ENCODE results near the gene OSBPL10. TPM values are rescaled to one million over a fixed set of nuclear protein-coding genes. Genes with fewer than 3 reads are reported as not detected.
A peak's percentile ranks its signal among the peaks of the same experiment; 100 is the strongest.
"Not testable (repeated sequence)": the region's sequence is repeated elsewhere in the genome, so short reads cannot be mapped to it uniquely, and the experiment has no call there.

OSBPL10 gene
- total and polyA plus RNA-seq, 2 experiments from 2014 or later: 2.4 to 8.1 TPM

DNA sequence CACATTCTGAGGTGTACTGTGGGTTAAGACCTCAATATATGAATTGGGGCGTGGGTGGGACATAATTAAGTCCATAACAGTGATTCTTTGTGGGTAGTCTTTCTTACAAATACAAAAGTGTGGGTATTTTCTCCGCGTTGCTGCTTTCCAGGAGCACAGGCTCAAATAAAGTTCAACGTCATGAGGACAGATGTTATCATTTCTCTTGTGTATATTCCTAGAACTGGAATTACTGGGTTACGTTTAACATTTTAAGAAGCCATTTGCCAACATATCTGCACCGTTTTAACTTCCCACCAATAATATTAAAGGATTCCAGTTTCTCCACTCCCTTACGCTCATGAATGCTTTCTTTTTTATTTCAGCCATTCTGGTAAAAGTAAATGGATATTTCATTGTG lies 40.1 kb upstream of the OSBPL10 start:
- Histone ChIP-seq H3K4me1 (ENCODE audit: insufficient read depth) (no peaks in the 10 kb centered on the region), H3K36me3 (ENCODE audit: low read depth) (no peaks in the 10 kb centered on the region), H3K4me3 (no peak overlapping the region), H2AFZ (no peak overlapping the region), H3K27me3 (replicated peaks; ENCODE audit: insufficient read depth) (0 out of 2 replicates have a peak, but pooled peaks cover 6% of the 10 kb centered on the region), H3K4me2 (ENCODE audit: unreplicated experiment) (no peak overlapping the region), H3F3A (ENCODE audit: insufficient read depth) (no peaks in the 10 kb centered on the region), H3K9ac (no peak overlapping the region), H3K9me2 (ENCODE audit: insufficient read depth) (no peaks in the 10 kb centered on the region), H3K27ac (no peak overlapping the region), H4K20me1 (ENCODE audit: insufficient read depth) (no peaks in the 10 kb centered on the region), H3K9me3 (ENCODE audit: low read depth) (no peaks in the 10 kb centered on the region), H3K79me2 (ENCODE audit: insufficient read depth) (no peaks in the 10 kb centered on the region)
- in situ Hi-C loops (cut with MboI): no loop called here
- DNase-seq: no peak
- WGBS, 2 experiments (ENCODE audit: low coverage in 1 of 2, low lambda C conversion rate in 2 of 2, missing lambda C conversion rate in 2 of 2): 61 to 69% methylated on average over 7 of the region's 7 CpGs
- no peak for TF ChIP-seq EZH2 (IDR thresholded peaks at IDR 0.05; ENCODE audit: insufficient read depth, poor library complexity, severe bottlenecking)

DNA sequence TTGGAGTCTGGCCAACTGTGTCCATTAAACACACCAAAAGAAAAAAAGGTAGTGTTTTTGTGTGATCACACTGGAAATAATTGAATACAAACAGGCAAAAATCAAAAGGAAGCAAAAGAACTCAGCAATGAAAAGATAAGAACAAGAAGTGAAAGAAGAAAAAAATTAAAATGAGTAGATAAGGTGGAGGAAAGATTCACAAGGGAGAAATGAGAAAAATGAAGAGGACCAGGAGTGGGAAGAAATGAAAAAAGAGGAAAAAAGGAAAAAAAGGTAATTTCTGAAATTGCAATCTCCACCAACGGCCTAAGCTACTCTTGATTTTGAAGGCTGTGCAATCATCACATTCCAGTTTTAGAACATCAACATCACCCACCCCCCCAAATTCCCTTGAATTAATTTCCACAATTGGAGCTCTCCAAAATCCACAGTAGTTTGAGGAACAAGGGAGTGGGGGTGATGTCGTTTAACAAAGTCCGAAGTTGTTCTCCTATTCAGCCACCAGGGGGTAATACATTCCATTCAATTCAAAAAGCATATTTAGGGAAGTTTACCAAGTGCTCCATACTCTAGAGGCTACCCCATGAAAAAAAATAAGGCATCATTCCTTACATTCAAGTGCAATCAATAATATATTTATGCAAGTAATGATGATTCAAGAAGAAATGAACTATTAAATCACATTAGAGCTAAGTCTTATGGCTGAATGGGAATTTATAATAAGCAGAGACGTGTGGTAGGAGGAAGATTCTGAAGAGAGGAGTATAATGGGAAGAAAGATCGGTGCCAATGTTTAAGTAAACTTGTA lies 37.9 kb upstream of the OSBPL10 start:
- H3K79me2 ChIP-seq (ENCODE audit: insufficient read depth): no peaks in the 10 kb centered on the region
- TF ChIP-seq EZH2phosphoT487 (IDR thresholded peaks at IDR 0.05; ENCODE audit: insufficient read depth, low read depth) (no peak), EZH2 (IDR thresholded peaks at IDR 0.05; ENCODE audit: insufficient read depth, poor library complexity, severe bottlenecking) (no peak)
- peak; percentile 69 for DNase-seq
- no peaks in the 10 kb centered on the region for H3K9me2 ChIP-seq (ENCODE audit: insufficient read depth)
- in situ Hi-C loops (cut with MboI): no loop called here
- no peaks in the 10 kb centered on the region for H3F3A ChIP-seq (ENCODE audit: insufficient read depth)
- no peaks in the 10 kb centered on the region for H3K4me1 ChIP-seq (ENCODE audit: insufficient read depth)
- no peak overlapping the region for H3K4me2 ChIP-seq (ENCODE audit: unreplicated experiment)
- H2AFZ ChIP-seq: no peak overlapping the region
- 0 out of 2 replicates have a peak, but pooled peaks cover 6% of the 10 kb centered on the region for H3K27me3 ChIP-seq (replicated peaks; ENCODE audit: insufficient read depth)
- no peaks in the 10 kb centered on the region for H4K20me1 ChIP-seq (ENCODE audit: insufficient read depth)
- no peak overlapping the region for H3K4me3 ChIP-seq
- 26 to 30% methylated on average over 5 of the region's 5 CpGs for WGBS, 2 experiments (ENCODE audit: low coverage in 1 of 2, low lambda C conversion rate in 2 of 2, missing lambda C conversion rate in 2 of 2)
- H3K9ac ChIP-seq: no peak overlapping the region
- no peaks in the 10 kb centered on the region for H3K9me3 ChIP-seq (ENCODE audit: low read depth)
- H3K27ac ChIP-seq: no peak overlapping the region
- H3K36me3 ChIP-seq (ENCODE audit: low read depth): no peaks in the 10 kb centered on the region

DNA sequence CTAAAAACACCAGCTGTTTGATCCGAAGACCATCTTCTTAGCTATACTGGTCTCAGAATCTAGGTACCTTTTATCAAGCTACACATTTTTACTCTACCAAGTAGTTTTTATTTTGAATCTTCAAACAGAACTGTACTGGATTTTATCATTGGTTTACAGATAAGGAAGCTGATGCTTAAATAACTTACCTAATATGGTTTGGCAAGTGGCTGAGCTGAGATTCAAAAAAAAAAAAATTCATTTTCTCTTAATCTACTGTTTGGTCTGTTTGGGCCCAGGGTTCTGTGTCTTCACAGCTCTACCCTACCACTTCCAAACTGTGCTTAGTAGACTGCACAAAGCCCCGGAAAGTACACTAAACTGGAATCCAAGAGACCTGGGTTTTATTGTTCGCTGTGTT lies 36.2 kb upstream of the OSBPL10 start:
- DNase-seq: no peak
- Histone ChIP-seq H4K20me1 (ENCODE audit: insufficient read depth) (no peaks in the 10 kb centered on the region), H3K9me2 (ENCODE audit: insufficient read depth) (no peaks in the 10 kb centered on the region), H3K9me3 (ENCODE audit: low read depth) (no peaks in the 10 kb centered on the region), H2AFZ (no peak overlapping the region; the same call in 1 of the 2 replicates), H3F3A (ENCODE audit: insufficient read depth) (no peaks in the 10 kb centered on the region), H3K27me3 (replicated peaks; ENCODE audit: insufficient read depth) (0 out of 2 replicates have a peak, but pooled peaks cover 6% of the 10 kb centered on the region), H3K4me1 (ENCODE audit: insufficient read depth) (no peaks in the 10 kb centered on the region), H3K9ac (no peak overlapping the region), H3K4me2 (ENCODE audit: unreplicated experiment) (no peak overlapping the region), H3K27ac (no peak overlapping the region), H3K36me3 (ENCODE audit: low read depth) (no peaks in the 10 kb centered on the region), H3K79me2 (ENCODE audit: insufficient read depth) (no peaks in the 10 kb centered on the region), H3K4me3 (no peak overlapping the region)
- WGBS, 2 experiments (ENCODE audit: low coverage in 1 of 2, low lambda C conversion rate in 2 of 2, missing lambda C conversion rate in 2 of 2): 75 to 79% methylated on average over 3 of the region's 3 CpGs
- in situ Hi-C loops (cut with MboI): no loop called here
- TF ChIP-seq EZH2phosphoT487 (IDR thresholded peaks at IDR 0.05; ENCODE audit: insufficient read depth, low read depth) (no peak), EZH2 (IDR thresholded peaks at IDR 0.05; ENCODE audit: insufficient read depth, poor library complexity, severe bottlenecking) (no peak)

DNA sequence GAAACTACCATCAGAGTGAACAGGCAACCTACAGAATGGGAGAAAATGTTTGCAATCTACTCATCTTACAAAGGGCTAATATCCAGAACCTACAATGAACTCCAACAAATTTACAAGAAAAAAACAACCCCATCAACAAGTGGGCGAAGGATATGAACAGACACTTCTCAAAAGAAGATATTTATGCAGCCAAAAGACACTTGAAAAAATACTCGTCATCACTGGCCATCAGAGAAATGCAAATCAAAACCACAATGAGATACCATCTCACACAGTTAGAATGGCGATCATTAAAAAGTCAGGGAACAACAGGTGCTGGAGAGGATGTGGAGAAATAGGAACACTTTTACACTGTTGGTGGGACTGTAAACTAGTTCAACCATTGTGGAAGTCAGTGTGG lies 34.6 kb upstream of the OSBPL10 start:
- H3K4me1 ChIP-seq (ENCODE audit: insufficient read depth); H3K79me2 ChIP-seq (ENCODE audit: insufficient read depth); H3K27ac ChIP-seq; DNase-seq; H4K20me1 ChIP-seq (ENCODE audit: insufficient read depth); H3K4me2 ChIP-seq (ENCODE audit: unreplicated experiment); H3K9me3 ChIP-seq (ENCODE audit: low read depth); H3F3A ChIP-seq (ENCODE audit: insufficient read depth); H3K9me2 ChIP-seq (ENCODE audit: insufficient read depth); H2AFZ ChIP-seq; in situ Hi-C loops (cut with MboI); H3K27me3 ChIP-seq (replicated peaks; ENCODE audit: insufficient read depth); H3K9ac ChIP-seq; H3K36me3 ChIP-seq (ENCODE audit: low read depth); H3K4me3 ChIP-seq: not testable (repeated sequence)
- WGBS, 2 experiments (ENCODE audit: low coverage in 1 of 2, low lambda C conversion rate in 2 of 2, missing lambda C conversion rate in 2 of 2): 50 to 70% methylated on average over 3 of the region's 3 CpGs

DNA sequence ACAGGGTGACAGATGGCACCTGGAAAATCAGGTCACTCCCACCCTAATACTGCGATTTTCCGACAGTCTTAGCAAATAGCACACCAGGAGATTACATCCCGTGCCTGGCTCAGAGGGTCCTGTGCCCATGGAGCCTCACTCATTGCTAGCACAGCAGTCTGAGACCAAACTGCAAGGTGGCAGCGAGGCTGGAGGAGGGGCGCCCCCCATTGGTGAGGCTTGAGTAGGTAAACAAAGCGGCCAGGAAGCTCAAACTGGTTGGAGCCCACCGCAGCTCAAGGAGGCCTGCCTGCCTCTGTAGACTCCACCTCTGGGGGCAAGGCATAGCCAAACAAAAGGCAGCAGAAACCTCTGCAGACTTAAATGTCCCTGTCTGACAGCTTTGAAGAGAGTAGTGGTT lies 29.6 kb upstream of the OSBPL10 start:
- H3K4me1 ChIP-seq (ENCODE audit: insufficient read depth); H3K9me3 ChIP-seq (ENCODE audit: low read depth); H3K4me2 ChIP-seq (ENCODE audit: unreplicated experiment); H3K9me2 ChIP-seq (ENCODE audit: insufficient read depth); H3F3A ChIP-seq (ENCODE audit: insufficient read depth); H2AFZ ChIP-seq; H3K9ac ChIP-seq; DNase-seq; H3K36me3 ChIP-seq (ENCODE audit: low read depth); H3K4me3 ChIP-seq; H3K27ac ChIP-seq; H3K79me2 ChIP-seq (ENCODE audit: insufficient read depth); in situ Hi-C loops (cut with MboI); H4K20me1 ChIP-seq (ENCODE audit: insufficient read depth): not testable (repeated sequence)
- 75 to 79% methylated on average over 7 of the region's 7 CpGs for WGBS, 2 experiments (ENCODE audit: low coverage in 1 of 2, low lambda C conversion rate in 2 of 2, missing lambda C conversion rate in 2 of 2)
- peaks cover 13% of the 10 kb centered on the region for H3K27me3 ChIP-seq (replicated peaks; ENCODE audit: insufficient read depth)

All from GM23248 (cell line).